HG03432 (cell line): ENCODE results near the gene HDAC9.

Source experiments
- ATAC-seq: cut with Tn5 transposase; IDR thresholded peaks from one replicate; pipeline ENCODE4 v1.9.1; 2021; ENCODE audit warnings: mild to moderate bottlenecking, moderate library complexity; ENCODE audit not compliant: unreplicated experiment

Gene HDAC9

DNA sequence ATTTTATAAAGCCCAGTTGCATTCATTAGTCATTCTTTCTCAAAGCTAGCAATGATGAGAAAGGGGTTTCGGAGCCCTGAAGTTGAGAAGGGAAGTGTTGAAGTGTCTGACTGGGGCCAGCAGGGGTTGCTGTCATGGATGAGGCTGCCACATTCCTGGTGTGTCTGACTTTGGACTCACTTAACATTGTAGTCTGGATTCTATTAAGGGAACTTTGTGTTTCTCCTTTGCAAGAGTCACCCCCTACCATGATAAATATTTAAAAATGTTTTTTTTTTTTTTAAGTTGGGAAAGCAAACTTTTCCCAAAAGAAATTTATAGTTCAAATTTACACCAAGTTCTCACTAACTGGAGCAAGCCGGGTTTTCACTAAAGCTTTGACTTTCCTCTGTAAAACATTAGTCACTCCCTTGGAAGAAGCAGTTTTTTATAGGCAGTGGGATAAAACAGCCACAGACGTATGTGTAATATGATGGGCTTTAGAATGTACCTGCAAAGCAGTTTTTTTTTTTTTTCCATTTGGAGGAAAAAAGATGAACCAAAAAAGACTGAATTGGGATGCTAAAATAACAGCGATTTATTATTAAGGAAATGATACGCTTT, 378.3 kb downstream of the HDAC9 start:
- ATAC-seq: no peak

DNA sequence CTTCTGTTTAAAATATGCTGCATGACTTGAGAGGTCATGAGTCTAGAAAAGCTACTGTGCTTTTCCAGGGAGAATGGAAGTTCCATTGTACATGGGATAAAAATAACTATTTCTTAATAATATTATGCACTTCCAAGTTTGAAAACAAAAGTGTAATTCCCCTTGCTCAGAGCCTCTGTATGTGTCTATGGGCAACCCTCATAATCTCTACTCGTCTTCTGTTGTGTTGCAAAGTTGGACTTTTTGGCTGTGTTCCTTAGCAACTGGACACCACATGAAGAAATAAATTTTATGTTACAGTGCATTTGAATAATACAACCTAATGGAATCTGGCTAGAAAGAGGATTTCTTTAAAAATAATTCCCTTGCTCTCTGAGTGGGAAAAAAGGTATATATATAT, 379.3 kb downstream of the HDAC9 start:
- ATAC-seq: no peak

DNA sequence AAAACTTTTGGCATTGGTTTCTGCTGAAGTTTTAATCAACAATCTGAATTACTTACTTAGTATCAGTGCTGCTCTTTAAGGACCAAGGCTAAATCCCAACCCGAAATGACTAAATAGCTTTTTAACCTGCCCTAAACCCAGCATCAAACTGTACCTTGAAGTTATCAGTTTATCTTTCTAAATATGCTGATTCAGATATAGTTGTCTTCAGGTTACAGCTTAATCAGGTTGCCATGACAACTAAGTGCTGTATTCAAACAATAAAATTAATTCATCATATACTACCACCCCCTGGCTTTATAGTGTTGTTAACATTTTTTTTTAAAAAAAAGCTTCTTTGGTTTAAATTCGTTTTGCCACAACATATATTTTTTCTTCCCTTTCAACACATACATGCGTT, 382.3 kb downstream of the HDAC9 start:
- no peak for ATAC-seq

DNA sequence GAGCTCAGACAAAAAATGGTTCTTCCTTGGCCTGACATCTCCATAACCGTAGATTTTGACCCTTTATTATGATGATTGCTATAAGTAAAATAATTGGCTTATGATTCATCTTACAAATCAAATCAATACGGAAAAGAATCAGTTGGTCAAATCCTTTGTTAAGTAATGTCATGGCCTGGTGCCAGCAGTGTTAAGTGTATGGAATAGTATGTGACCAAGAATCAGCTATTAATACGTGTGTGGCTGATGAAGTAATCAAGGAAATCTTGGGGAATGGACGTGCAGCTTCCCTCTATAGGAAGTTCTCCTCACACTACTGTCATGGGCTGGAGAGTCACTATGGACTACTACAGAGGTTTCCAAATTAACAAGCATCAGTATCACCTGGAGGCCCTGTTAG, 391.3 kb downstream of the HDAC9 start:
- no peak for ATAC-seq

DNA sequence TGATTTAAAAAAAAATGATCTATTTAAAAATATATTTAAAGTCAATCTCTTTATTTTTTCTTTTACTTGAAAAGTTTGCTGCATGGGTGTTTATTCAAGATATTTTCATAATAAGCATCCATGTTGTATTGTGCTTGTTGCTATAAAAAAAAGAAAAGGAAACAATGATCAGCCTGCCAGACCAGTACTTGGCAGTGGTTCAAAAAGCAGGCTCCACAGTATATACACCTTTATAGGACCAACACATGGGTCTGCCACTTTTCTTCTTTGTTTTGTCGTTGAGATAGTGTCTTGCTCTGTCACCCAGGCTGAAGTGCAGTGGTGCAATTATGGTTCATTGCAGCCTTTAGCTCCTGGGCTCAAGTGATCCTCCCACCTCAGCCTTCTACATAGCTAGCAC, 393.9 kb downstream of the HDAC9 start:
- no peak for ATAC-seq

DNA sequence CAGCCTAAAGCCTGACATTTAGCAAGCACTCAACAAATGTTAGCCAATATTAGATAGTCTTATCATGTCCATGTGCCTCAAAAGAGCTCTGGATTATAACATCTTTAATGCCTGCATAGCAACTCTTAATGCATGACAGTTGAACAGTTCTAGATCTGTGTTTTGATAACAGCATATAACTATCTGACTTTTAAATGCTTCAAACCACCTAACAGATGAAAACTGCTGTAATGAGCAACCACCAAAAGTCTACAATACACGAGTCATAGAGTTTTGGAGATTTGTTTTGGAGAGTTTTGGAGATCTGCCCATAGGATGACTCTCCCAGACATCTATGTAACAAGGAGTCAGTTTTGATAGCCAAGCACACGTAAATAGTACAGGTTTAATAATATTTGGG, 394.6 kb downstream of the HDAC9 start:
- ATAC-seq: no peak

GRCh38 chr7:18890885-18891621, 395.5 kb downstream of the HDAC9 start:
- ATAC-seq: no peak

DNA sequence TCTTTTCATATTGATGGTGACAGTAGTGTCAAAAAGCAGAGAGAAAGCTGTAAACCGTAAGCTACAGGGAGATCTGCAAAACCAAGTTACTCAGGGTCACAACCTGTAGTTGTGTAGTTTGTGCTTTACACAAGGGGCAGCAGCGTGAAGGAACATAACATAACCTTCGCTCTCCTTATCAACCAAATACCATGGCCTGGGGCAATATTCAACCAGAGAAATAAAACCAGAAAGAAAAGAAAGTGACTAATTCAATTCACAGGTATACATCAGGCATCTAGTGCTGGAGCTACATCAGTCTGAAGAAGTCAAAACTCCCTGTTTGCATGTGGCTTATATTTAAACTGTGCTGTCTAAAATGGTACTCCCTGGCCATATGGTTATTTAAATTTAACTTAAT, 397.6 kb downstream of the HDAC9 start:
- ATAC-seq: no peak

- ATAC-seq: no peak
Measured at GRCh38 chr7:18894155-18894554, 398.6 kb downstream of the HDAC9 start.

DNA sequence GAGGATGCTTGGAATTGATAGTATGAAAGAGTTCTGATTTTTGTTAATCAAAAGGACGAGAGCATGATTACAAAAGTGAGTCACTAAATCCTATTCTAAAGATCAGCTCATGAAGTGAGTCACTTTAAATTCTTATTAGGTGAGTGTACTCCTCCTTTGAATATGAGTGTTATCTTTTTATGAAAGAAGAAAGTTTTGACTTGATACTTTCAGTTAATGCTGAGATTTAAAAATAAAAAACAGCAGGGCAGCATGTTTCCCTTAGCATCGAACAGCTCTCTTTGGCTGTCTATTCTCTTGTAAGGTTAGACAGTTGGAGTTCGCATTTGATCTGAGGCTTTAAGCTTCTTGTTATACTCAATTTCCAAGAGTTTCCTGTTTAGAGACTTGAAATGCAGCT, 399.9 kb downstream of the HDAC9 start:
- ATAC-seq: no peak

DNA sequence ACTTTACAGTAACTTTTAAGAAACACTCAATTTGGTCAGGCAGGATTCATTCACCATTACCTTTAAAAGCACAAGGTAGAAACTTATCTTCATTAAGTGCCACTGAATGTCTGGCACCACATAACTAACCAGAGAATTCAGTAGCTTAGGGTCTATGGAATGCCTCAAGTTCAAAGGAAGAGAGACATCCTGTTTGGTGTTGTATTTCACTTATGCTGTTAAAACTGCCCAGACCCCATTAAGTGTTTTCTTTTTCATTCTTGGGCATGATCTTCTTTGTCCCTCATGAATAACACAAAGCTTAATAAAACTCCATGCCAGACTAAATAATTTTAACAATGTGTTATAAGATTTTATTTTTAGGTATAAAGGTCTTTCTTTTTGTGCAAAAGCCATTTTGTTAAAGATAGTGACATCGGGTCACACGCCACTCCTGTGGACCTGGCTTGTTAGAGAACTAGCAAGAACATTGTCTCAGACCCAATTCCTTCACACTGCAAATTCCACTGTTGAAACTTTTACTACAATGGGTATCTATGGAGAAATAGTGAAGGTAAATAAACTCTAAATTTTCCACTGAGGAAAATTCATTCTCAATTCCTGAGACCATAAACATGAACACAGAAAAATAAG, 400.9 kb downstream of the HDAC9 start:
- ATAC-seq: no peak

DNA sequence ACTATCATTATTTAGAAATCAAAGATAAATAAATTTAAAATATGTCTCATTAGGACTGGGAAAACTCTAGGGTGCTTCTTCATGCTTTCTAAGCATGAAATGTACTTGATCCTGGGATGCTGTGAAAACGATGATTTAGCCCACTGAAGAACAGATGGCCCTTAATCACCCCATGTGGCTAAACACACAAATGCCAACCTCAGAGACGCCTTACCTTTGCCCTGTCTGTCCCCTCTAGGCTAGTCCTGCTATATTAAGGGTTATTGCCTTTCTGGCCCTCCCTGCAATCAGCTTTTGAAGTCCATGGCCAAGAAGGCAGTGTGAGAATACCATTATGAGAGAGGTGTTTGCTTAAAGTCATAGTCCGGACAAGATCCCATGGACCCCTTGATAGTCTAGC, 404.7 kb downstream of the HDAC9 start:
- ATAC-seq: no peak

- ATAC-seq: no peak
Measured at GRCh38 chr7:18900803-18901202, 405.3 kb downstream of the HDAC9 start.

GRCh38 chr7:18901351-18901750, 405.8 kb downstream of the HDAC9 start:
- ATAC-seq: no peak

GRCh38 chr7:18901982-18902421, 406.5 kb downstream of the HDAC9 start:
- ATAC-seq: no peak

DNA sequence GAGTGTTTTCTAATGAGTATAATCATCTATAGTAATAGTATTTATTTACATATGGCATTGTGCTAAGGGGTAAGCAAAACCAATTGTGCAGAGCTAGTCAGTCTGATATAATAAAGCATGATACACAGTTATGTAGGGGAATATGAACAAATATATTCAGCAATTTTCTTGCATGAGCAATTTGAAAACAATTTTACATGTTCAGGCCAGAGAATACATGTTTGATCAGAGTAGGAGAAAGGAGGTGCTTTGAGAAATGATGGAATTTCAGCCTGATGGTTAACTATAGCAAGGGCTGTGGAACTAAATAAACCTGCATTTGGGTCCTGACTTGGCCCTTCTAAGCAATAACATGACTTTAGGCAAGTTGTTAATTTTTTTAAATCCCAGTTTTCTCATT, 407.3 kb downstream of the HDAC9 start:
- ATAC-seq: no peak

DNA sequence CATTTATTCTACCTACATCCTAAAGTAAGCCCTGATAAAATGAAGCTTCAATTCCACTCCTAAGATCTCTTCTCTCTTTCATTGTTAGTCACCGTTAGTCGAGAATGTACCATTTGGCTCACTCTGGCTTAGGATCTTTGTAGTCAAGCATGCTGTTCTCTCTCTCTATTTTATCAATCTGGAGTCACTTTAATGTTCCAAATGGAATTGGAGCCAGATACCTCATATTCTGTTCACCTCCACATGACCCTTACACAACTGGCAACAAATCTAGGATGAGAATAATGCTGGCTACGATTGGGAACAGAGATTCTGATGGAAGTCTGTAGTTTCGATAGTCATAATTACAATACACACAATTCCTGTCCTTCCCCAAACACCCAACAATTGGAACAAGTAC, 408.1 kb downstream of the HDAC9 start:
- ATAC-seq: no peak

DNA sequence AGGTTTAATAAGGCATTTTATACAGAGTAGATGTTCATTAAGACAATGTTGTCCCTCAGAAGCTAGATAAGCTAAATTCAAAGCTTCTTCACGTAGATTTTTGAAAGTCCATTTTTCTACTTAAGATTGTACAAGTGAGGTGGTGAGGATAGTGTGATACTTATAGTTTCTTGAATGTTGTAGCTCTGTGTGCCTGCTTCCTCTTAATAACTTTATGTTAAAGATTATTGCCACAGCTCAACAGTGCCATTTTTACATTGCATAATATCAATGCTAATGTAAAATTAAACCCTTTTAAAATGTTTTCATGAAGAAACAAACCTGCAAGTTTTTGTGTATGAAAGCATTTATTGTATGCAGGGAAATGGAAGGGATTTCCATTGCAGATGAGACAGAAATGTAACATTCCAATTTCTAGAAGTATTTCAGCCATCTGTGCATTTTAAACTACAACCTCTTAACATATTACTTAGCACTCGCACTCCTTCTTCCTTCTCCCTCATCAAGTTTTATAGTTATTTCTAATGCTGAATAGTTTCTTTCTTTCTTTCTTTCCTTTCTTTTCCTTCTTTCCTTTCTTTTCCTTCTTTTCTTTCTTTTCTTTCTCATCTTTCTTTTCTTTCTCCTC, 409.9 kb downstream of the HDAC9 start:
- ATAC-seq: no peak

- no peak for ATAC-seq
Measured at GRCh38 chr7:18906901-18907300, 411.4 kb downstream of the HDAC9 start.

DNA sequence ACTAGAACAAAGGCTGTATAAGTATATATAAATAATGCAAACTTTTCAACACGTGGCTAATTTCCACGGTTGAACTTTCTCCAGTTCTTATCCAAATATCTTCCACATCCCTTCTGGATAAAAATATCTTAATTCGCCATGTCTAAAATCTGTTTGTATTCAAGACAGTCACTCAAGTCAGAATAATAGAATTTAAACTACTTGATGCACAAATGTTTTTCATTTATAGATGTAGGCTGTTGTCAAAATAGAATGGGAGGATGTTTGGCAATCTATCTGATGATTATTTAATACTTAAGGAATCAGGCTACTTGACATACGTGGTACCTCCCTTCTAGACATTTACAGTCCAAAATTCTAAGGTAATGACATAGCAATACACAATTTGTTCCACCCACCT, 417.6 kb downstream of the HDAC9 start:
- ATAC-seq: no peak

- ATAC-seq: no peak
Measured at GRCh38 chr7:18916826-18917225, 421.3 kb downstream of the HDAC9 start.

DNA sequence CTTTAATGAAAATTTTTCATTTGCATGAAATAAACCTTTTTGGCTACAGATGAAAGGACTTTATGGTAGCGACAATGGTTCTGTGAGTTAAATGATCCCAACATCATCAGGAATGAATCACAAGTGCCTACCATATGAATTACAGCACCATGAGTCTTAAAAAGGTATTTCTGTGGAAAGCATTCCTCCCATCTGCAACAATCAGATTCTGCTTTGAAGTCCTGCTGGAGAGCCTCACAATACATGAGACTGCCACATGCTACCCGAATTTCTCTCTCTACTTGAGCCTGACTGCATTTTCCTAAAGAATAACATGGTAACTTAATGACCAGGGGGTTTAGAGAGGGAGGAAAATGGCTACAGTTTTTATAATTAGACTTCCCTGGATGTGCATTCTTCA, 431.6 kb downstream of the HDAC9 start:
- ATAC-seq: no peak
